Transverse colon (tissue), 4 donors: ENCODE measurements around the gene B4GALT2.

Experiments used
- EP300 ChIP-seq: sonication (generic); formaldehyde crosslinking; IDR thresholded peaks from one replicate; pipeline ENCODE4 v1.6.1; 2017; ENCODE audit warnings: antibody characterized with exemption, low read depth
- POLR2A ChIP-seq: fragments of 450-650 bp; IDR thresholded peaks from one replicate; pipeline ENCODE4 v1.6.1; 2016; ENCODE audit warnings: antibody characterized with exemption, mild to moderate bottlenecking, moderate library complexity
- POLR2AphosphoS5 ChIP-seq, 3 donors: sonication (generic); formaldehyde crosslinking; IDR thresholded peaks; one replicate each; pipeline ENCODE4 v1.6.1; 2016; ENCODE audit warnings: antibody characterized with exemption in 3 of 3
- TF ChIP-seq, protein P1 (sequence below), 5 experiments: fragments of 200-600 bp in 3 of 5; fragments of 450-650 bp in 2 of 5; sonication (generic) in 3 of 5; IDR thresholded peaks; 1 replicate in 2 of 5; 2 replicates in 3 of 5; pipeline ENCODE4 v1.5.1; 2016 to 2017; ENCODE audit warnings: antibody characterized with exemption in 5 of 5, inconsistent platforms in 3 of 5, mild to moderate bottlenecking in 2 of 5, moderate library complexity in 1 of 5

- TF ChIP-seq, protein P1, sequence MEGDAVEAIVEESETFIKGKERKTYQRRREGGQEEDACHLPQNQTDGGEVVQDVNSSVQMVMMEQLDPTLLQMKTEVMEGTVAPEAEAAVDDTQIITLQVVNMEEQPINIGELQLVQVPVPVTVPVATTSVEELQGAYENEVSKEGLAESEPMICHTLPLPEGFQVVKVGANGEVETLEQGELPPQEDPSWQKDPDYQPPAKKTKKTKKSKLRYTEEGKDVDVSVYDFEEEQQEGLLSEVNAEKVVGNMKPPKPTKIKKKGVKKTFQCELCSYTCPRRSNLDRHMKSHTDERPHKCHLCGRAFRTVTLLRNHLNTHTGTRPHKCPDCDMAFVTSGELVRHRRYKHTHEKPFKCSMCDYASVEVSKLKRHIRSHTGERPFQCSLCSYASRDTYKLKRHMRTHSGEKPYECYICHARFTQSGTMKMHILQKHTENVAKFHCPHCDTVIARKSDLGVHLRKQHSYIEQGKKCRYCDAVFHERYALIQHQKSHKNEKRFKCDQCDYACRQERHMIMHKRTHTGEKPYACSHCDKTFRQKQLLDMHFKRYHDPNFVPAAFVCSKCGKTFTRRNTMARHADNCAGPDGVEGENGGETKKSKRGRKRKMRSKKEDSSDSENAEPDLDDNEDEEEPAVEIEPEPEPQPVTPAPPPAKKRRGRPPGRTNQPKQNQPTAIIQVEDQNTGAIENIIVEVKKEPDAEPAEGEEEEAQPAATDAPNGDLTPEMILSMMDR (IDR thresholded peaks at IDR 0.05), result no peak
- no peak for TF ChIP-seq POLR2A
- TF ChIP-seq EP300, result no peak
- no peak for TF ChIP-seq POLR2AphosphoS5 (IDR thresholded peaks at IDR 0.05)
Observed at GRCh38 chr1:43995984-43996732, 17.1 kb downstream of the B4GALT2 start.
